Fibroblast of skin of back (primary cell): ENCODE data around the gene MFN2.
"Not testable (repeated sequence)": the region's sequence is repeated elsewhere in the genome, so short reads cannot be mapped to it uniquely, and the experiment has no call there.

Experiments used
- DNase-seq: peaks from one replicate; pipeline ENCODE4 v3.0.0-alpha.2; 2013

The MFN2 gene

DNA sequence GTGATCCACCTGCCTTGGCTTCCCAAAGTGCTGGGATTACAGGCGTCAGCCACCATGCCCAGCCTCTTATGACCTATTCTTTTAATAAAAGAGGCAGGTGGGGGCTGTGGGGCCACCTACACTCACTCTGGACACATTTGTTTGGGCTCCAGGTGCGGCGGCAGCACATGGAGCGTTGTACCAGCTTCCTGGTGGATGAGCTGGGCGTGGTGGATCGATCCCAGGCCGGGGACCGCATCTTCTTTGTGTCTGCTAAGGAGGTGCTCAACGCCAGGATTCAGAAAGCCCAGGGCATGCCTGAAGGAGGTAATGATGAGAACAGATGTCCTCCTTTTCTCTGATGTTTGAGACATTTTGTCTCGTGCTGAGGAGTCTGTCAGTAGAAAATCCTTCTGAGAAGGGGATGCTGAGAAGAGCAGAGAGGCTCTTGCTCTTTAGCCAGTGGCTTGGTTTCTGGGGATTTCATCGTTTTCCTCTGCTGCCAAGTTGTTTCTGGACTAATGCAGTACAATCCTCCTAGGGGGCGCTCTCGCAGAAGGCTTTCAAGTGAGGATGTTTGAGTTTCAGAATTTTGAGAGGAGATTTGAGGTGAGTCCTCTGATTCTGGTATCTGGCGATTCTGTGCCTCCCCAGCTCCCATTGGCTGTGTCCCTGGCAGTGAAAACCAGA is 21.1 kb downstream of the MFN2 start:
- peak; percentile 64 for DNase-seq

- DNase-seq, result no peak
Observed at GRCh38 chr1:12001996-12002493, 21.8 kb downstream of the MFN2 start.

DNA sequence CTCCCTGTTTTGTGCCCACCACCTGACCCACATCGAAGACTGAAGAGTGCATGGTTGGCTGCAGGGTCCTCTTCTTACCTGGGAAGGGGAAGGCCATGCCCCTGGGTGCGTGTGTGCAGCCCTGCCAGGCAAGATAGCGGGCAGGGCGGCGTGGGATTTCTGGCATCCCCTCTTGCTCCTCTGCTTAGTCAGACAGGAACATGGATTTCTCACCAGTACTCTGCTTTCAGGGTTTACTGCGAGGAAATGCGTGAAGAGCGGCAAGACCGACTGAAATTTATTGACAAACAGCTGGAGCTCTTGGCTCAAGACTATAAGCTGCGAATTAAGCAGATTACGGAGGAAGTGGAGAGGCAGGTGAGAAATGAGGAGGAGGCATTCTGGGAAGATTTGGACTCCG is 23.5 kb downstream of the MFN2 start:
- no peak for DNase-seq

- DNase-seq, result no peak
Observed at GRCh38 chr1:12005488-12006166, 25.4 kb downstream of the MFN2 start.

DNA sequence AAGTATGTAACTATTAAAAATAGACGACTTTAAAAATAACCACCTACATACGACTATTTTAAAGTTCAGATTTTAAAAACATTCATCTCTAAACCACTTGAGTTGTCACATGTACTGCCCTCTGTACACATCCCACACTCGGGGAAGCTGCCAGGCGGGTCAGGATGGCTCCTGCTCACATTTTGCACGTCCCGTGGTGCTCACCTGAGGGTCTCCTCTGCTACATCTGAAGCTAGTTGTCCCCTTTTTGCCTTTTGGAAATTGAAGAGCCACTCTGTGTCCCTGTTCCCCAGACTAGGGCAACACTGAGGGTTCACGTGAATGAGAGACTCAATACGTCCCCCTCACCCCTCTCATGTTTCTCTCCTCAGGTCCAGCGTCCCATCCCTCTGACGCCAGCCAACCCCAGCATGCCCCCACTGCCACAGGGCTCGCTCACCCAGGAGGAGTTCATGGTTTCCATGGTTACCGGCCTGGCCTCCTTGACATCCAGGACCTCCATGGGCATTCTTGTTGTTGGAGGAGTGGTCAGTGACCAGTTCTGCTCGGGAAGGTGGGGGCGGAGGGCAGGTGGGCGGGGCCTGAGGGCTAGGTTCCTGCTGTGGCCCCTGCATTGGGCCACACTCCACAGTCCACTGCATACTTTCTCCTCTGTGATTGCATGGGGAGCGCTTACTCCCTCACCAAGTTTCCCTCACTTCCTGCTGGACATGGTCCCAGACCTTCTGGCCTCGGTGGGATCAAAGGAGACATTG is 26.1 kb downstream of the MFN2 start:
- no peak for DNase-seq

DNA sequence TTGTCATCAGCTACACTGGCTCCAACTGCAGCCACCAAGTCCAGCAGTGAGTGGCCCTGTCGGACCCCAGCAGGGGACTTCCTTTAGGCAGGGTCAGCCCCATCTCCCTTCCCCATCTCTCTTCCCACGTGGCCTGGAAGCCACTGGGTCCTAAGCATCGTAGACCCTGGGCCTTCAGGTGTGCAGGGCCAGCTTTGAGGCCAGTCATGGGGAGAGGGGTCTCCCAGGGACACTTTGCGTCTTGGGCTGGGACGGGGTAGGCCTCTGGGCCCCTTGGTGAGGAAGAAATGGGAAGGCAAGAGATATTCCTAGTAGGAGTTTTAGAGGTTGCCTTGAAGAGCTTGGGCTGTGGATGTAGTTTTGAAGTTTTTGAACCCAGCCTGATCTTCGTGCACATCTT is 27.0 kb downstream of the MFN2 start:
- DNase-seq, result no peak

DNA sequence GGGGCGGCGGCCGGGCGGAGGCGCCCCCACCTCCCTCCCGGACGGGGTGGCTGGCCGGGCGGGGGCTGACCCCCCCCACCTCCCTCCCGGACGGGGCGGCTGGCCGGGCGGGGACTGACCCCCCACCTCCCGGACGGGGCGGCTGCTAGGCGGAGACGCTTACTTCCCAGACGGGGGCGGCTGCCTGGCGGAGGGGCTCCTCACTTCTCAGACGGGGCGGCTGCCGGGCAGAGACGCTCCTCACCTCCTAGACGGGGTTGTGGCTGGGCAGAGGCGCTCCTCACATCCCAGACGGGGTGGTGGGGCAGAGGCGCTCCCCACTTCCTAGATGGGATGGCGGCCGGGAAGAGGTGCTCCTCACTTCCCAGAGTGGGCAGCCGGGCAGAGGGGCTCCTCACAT is 28.1 kb downstream of the MFN2 start:
- not testable (repeated sequence) for DNase-seq

DNA sequence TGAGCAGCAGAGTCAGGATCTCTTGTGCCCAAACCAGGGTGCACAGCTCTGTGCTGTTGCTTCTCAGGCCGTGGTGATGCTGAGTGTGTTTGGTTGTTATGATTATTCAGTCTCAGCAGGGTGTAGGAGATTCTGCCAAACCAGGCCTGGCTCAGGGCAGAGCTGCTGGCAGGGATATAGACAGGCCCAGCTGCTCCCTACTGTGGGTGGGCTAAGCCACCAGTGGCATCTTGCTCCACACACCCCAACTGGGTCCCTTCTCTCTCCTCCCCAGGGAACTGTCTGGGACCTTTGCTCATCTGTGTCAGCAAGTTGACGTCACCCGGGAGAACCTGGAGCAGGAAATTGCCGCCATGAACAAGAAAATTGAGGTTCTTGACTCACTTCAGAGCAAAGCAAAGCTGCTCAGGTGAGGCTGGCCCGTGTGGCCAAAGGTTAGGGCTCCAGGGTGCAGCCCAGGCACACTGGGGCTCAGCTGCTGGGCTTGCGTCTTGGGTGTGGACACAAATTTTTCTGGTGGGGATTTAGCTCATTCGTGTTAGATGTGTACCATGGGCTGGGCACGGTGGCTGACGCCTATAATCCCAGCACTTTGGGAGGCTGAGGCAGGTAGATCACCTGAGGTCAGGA is 29.2 kb downstream of the MFN2 start:
- DNase-seq, result no peak

DNA sequence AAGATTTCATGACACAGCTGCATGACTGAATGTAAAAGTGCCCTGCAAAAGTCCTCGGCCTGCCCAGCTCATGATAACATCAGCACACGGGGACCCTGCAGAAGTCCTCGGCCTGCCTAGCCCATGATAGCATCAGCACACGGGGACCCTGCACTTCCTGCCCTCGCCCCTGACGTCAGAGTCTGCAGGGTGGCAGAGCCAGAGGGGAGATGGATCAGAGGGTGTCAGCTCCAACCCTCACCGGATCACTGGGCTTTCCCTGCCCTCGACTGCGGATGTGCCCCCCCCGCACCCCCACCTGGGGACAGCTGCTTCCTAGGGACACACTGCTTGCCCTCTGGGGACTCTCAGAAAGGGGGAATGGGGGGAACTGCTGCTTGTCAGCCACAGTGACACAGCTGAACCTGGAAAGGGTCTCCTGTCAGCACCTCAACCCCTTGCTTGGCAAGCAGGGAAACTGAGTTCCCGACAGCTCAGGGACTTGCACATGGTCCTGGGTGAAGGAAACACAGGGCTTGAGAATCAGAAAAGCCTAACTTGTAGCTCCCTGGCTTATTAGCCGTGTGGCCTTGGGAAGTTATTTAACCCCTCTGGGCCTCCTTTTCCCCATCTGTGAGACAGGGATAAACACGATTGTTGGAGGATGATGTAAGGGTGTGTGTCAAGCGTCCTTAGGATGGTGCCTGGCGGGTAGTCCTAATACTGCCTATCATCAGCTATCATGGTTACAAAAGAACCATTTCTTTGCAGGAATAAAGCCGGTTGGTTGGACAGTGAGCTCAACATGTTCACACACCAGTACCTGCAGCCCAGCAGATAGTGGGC is 30.7 kb downstream of the MFN2 start:
- no peak for DNase-seq

DNA sequence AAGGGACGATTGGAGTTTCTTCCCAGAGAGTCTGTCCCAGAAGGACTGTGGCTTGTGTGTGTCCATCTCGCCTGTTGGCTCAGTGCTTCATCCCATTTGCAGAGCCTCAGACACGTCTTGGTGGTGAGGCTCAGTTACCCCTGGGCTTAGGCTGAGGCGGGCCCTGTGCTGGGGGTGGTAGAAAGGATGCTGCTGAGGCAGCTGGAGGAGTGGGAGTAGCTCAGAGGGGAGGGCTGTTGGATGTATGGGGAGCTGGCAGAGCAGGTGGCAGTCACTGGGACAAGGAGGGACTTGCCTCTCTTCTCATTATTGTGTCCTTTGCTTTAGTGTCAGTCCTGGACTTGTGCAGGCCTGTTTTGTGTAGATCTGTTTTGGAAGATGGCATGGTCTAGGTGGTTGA is 31.8 kb downstream of the MFN2 start:
- no peak for DNase-seq

DNA sequence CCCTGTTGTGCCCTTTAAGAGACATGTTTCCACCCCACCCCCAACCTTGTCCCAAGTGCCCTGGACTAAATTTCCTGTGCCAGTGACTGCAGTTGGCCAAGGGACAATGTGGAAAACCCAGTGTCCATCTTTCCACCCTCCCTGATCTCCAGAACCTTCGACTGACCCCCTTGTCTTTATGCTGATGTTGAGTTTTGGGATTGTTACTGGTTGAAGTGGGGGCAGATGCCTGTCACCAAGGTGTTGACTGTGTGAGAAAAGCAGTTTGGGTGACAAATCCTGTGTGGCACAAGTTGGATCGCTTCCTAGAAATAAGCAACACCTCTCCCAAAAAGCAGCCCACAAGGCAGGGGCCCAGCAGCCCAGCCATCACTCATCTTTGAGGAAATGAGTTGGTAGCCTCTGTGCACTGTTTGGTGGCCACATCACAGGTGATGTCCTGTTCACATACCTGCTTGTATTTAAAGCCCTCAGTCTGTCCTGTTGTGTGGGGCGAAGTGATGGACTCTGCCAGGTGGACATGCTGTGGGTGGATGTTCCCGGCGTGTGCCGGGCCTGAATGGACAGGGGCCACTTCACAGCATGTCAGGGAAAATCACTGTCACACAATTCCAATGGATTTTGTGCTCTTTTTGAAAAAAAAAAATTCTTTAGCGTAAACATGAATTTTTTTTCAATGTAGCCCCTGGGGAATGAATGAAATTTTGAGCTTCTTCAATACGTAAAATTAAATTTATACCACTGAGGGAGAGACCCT is 32.5 kb downstream of the MFN2 start:
- no peak for DNase-seq

GRCh38 chr1:12014141-12014991 is 34.1 kb downstream of the MFN2 start:
- peak; percentile 20 for DNase-seq

DNA sequence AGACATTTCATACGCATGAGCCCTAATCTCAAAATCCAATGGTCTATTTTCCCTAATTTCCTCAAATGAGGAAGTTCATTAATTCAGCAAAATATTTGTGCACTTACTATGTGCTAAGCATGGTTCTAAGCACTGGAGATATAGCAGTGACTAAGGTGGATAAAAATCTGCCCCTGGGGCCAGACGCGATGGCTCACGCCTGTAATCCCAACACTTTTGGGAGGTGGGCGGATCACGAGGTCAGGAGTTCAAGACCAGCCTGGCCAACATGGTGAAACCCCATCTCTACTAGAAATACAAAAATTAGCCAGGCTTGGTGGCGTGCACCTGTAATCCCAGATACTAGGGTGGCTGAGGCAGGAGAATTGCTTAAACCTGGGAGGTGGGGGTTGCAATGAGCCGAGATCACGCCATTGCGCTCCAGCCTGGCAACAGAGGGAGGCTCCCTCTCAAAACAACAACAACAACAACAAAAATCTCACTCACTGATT is 34.8 kb downstream of the MFN2 start:
- peak; percentile 23 for DNase-seq

GRCh38 chr1:12015499-12015898 is 35.3 kb downstream of the MFN2 start:
- no peak for DNase-seq

DNA sequence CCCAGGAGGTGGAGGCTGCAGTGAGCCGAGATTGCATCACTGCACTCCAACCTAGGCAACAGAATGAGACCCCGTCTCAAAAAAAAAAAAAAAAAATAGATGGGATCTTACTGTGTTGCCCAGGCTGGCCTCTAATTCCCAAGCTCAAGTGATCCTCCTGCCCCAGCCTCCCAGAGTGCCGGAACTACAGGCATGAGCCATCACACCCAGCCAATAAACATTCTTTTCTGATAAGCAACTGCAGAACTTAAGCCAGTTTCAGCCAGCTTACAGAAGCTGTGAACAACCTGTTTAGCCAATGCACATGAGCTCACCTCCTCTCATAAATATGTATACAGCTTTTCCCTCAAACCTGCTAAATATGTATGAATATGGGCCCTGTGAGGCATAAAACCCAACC is 35.9 kb downstream of the MFN2 start:
- no peak for DNase-seq

GRCh38 chr1:12019858-12020509 is 39.7 kb downstream of the MFN2 start:
- DNase-seq, result no peak

DNA sequence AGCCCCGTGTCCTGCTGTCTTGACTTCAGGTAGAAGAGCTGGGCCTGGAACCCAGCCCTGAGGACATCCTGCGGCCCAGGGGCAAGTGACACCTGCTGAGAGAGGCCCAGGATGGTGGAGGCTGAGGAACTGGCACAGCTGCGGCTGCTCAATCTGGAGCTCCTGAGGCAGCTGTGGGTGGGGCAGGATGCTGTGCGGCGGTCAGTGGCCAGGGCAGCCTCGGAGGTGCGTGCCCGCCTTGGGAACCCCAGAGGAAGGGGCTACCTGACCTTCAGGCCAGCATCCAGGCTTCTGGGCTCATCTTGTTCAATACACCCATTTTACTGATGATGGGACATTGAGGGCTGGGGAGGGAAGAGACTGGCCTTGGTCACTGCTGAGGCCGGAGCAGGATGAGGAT is 41.4 kb downstream of the MFN2 start:
- no peak for DNase-seq

DNA sequence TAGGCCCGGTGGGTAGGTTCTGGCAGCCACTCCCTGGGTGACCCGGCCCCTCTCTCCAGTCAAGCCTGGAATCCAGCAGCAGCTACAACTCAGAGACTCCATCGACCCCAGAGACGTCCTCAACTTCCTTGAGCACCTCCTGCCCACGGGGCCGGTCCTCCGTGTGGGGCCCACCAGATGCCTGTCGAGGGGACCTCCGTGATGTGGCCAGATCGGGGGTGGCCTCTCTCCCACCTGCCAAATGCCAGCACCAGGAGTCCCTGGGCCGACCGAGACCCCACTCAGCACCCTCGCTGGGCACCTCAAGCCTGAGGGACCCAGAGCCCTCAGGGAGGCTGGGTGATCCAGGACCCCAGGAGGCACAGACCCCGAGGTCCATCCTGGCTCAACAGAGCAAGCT is 41.8 kb downstream of the MFN2 start:
- DNase-seq, result no peak

DNA sequence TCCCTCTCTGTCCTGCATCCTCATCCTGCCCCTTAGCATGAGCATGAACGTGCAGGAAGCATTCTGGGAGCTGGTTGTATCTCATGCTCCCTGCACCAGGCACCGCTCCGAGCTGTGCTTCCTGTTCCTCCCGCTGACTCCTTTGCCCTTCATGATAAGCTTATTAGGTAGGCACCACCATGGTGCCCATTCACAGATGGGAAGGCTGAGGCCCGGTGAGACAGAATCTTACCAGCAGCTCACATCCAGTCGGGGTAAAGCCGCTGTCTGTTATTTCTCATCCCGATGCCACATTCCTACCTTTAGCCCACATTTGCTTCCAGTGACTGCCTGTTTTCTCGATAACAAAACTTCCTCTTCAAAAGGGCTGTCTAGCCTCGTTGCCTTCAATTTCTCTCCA is 46.3 kb downstream of the MFN2 start:
- DNase-seq, result no peak

DNA sequence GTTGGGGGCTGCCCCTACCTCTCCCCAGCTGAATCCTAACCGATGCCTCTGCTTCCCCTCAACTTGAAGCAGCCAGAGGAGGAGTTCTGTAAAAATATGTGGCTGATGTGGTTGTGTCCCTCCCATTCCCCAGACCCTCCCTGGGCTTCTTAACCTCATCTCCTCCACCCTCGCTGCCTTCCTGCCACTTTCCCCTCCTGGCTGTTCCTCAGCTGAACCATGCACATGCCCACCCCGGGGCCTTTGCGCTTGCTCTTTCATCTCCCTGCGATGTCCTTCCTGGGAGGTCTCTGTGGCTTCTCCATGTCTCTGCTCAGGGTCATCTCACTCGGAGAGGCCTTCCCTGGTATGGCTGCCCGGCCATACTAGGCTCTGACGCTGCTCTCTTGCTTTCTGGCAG is 48.0 kb downstream of the MFN2 start:
- no peak for DNase-seq
